Measurements from ENCODE around the gene PSME3IP1.

GRCh38 chr16:57186872-57187854 is 1.3 kb upstream of the PSME3IP1 start:
- TF ChIP-seq EZH2 (IDR thresholded peaks at IDR 0.05; ENCODE audit: borderline replicate concordance, low read length) (no peak), CTCF (conservative IDR thresholded peaks at IDR 0.05 in 1 of 2, IDR thresholded peaks at IDR 0.05 in 1 of 2; ENCODE audit: extremely low read depth in 1 of 2, insufficient read depth in 1 of 2, low read depth in 1 of 2, low read length in 2 of 2) (peak in 1 of 2 donors; percentile 5)
